ENCODE results near the gene NRROS.
A peak's percentile ranks its signal among the peaks of the same experiment; 100 is the strongest.

NRROS gene

GRCh38 chr3:196651819-196652218, 12.3 kb downstream of the NRROS start:
- no peak for DNase-seq

- no peak for DNase-seq
These were observed 13.7 kb downstream of the NRROS start for GRCh38 chr3:196652961-196653795.

GRCh38 chr3:196654006-196654734, 14.7 kb downstream of the NRROS start:
- DNase-seq, result no peak

- no peak for DNase-seq
These were observed 15.2 kb downstream of the NRROS start for GRCh38 chr3:196654735-196655090.

- DNase-seq, result no peak
These were observed 16.0 kb downstream of the NRROS start for GRCh38 chr3:196655496-196655895.

GRCh38 chr3:196656213-196656612, 16.7 kb downstream of the NRROS start:
- DNase-seq, result no peak

GRCh38 chr3:196659901-196660351, 20.4 kb downstream of the NRROS start:
- DNase-seq, result no peak

- no peak for DNase-seq
These were observed 21.1 kb downstream of the NRROS start for GRCh38 chr3:196660381-196661166.

GRCh38 chr3:196661400-196661799, 21.9 kb downstream of the NRROS start:
- no peak for DNase-seq

- DNase-seq, result no peak
These were observed 22.5 kb downstream of the NRROS start for GRCh38 chr3:196662033-196662432.

GRCh38 chr3:196662711-196663571, 23.4 kb downstream of the NRROS start:
- DNase-seq, result no peak

GRCh38 chr3:196666001-196666867, 26.7 kb downstream of the NRROS start:
- DNase-seq, result no peak

GRCh38 chr3:196667056-196667825, 27.7 kb downstream of the NRROS start:
- DNase-seq, result no peak

- no peak for DNase-seq
These were observed 30.8 kb downstream of the NRROS start for GRCh38 chr3:196670339-196670738.

- DNase-seq, result no peak
These were observed 34.1 kb downstream of the NRROS start for GRCh38 chr3:196673632-196674031.

GRCh38 chr3:196677353-196677752, 37.9 kb downstream of the NRROS start:
- DNase-seq, result no peak

- DNase-seq, result no peak
These were observed 38.4 kb downstream of the NRROS start for GRCh38 chr3:196677931-196678330.

- peak; percentile 64 for DNase-seq
These were observed 45.3 kb downstream of the NRROS start for GRCh38 chr3:196684548-196685407.

GRCh38 chr3:196686436-196686835, 46.9 kb downstream of the NRROS start:
- no peak for DNase-seq

GRCh38 chr3:196688349-196688748, 48.9 kb downstream of the NRROS start:
- no peak for DNase-seq
